NCI-H82 (cell line): ENCODE measurements around the gene TTC19.
"Not testable (repeated sequence)": the region's sequence is repeated elsewhere in the genome, so short reads cannot be mapped to it uniquely, and the experiment has no call there.

Source experiments
- DNase-seq: peaks from one replicate; lab custom pipeline; 2025; lab: John Stamatoyannopoulos, UW

Gene TTC19

DNA sequence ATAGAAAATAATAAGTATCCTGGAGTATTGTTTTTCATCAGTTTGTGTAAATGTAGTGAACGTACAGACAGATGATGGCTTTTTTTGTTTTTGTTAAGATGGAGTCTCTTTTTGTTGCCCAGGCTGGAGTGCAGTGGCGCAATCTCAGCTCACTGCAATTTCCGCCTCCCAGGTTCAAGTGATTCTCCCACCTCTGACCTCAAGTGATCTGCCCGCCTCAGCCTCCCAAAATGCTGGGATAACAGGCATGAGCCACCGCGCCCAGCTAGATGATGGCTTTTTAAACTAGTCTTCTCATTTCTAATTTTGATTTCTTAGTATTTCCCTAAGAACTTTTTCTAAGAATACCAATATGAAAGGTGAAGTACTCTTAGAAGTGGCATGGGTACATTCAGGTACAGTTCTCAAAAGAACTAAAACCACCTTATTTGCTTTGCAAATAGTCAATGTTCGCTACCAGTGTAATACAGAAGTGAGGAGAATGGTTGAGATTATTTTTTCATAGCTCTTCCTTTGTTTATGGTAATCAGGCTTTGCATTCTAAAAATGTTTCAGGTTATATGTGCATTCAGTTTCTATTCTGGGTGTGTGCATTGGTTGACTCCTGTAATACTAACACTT lies 34.2 kb downstream of the TTC19 start:
- no peak for DNase-seq

DNA sequence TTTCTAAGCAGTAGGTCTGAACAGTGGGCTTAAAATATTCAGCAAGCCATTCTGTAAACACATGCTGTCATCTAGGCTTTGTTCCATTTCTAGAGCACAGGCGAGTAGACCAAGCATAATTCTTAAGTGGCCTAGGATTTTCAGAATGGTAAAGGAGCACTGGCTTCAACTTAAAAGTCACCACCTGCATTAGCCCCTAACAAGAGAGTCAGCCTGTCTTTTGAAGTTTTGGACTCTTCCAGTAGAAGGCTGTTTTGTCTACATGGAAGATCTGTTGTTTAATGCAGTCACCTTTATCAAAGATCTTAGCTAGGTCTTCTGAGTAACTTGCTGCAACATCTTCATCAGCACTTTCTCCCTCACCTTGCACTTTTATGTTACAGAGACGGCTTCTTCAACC lies 36.6 kb downstream of the TTC19 start:
- DNase-seq: no peak

DNA sequence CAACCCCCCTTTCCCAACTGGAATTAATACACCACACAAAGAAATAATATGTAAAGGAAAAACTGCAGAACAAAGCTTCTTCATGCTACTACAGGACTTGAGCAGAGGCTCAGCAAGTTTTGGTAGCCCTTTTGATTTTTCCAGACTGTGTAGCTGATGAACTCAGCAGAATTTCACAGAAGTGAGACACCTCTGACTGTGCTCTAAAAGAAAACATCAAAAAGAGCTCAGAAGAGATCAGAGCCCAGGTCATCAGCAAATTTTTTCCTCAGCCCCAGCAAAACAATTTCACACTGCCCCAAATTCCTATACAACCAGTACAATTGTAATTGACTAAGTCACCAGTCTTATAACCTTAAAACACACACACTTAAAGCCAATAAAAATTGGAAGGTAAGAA lies 38.0 kb downstream of the TTC19 start:
- no peak for DNase-seq

DNA sequence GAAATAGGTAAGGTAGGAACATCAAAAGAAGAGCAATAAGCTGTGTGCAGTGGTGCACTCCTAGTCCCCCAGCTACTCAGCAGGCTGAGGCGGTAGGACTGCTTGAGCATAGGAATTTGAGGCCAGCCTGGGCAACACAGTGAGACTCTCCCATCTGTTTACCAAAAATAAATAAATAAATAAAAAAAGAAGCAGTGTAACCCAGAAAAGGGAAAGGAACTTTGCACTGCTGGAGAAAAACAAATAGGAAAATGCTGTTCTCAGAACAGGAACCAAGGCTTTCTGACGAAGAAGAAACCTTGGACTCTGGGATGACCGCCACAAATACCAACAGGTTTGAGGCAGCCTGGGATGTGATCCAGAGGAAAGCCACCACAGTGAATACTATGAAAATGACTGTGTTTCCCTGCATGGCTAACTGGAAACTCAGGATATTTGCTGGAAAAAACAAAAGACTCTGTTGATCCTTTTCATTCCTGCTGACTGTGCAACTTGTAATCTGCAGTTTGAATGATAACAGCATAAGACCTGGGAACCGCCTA lies 41.2 kb downstream of the TTC19 start:
- DNase-seq: no peak

DNA sequence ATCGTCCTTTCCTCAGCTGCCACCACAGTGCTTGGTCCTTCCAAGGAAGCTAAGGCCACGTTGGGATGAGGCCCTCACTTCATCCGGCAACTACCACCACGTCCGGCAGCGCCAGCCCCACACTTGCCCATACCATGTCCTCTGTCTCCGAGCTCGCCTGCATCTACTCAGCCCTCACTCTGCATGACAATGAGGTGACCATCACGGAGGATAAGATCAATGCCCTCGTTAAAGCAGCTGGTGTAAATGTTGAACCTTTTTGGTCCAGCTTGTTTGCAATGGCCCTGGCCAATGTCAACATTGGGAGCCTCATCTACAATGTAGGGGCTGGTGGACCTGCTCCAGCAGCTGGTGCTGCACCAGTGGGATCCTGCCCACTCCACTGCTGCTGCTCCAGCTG lies 44.9 kb downstream of the TTC19 start:
- DNase-seq: no peak

DNA sequence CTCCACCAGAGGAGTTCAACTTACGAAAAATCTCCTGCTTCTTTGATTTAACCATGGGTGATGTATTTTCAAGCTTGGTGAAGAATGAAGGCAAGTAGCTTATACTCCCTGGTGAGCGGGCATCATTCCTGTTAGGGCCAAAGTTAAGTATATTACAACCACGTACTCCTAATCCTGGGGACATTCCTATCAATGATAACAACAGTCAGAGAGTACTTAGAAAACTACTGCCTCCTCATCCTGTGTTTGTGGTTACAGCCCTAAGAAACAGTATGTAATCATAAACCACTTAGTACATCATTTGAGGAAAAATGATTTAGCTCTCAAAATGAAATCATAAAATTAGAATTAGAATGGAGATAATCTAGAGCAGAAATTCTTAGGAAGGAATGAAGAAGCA lies 47.3 kb downstream of the TTC19 start:
- no peak for DNase-seq

DNA sequence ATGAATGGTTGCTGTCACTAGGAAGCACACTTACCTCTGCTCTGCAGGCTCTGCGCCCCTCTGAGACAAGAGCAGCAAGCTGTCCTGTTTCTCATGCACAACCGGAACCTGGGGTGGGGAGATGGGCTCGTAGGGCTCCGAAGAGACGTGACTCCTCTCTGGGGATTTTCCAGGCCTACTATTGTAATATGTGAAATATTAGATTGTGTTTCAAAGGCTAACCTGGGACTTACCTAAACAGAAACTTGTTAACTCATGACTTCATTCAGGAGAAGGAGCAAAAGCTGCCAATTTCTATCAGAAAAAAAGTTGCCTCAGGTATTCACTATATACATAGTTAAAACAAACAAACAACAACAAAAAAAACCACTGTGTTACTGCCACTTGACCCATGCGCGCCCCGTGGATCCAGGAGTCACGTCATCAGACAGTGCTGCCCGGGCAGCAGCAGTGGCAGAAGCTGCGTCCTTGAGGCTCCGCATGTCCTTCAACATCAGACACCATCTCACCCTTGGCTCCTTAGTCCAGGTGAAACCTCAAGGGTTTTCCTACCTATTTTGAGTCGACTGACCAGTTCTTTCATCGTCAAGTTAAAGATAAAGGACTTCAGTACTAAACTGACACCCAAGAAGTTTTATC lies 49.3 kb downstream of the TTC19 start:
- DNase-seq: no peak

DNA sequence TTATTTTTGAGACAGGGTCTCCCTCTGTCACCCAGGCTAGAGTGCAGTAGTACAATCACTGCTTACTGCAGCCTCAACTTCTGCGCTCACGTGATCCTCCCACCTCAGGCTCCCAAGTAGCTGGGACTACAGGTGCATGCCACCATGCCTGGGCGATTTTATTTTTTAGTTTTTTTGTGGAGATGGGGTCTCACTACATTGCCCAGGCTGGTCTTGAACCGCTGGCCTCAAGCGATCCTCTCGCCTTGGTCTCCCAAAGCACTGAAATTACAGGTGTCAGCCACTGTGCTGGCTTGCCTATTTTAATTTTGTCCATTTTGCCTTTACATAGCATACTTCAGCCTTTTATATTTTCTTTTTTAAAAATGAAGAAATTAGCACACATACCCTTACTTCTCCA lies 51.2 kb downstream of the TTC19 start:
- DNase-seq: no peak

DNA sequence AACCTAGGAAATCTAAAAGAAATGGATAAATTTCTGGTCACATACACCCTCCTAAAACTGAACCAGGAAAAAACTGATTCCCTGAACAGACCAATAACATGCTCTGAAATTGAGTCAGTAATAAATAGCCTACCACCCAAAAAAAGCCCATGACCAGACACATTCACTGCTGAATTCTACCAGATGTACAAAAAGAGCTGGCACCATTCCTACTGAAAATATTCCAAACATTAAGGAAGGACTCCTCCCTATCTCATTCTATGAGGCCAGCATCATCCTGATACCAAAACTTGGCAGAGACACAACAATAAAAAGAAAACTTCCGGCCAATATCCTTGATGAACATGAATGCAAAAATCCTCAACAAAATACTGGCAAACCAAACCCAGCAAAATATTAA lies 52.9 kb downstream of the TTC19 start:
- DNase-seq: no peak

DNA sequence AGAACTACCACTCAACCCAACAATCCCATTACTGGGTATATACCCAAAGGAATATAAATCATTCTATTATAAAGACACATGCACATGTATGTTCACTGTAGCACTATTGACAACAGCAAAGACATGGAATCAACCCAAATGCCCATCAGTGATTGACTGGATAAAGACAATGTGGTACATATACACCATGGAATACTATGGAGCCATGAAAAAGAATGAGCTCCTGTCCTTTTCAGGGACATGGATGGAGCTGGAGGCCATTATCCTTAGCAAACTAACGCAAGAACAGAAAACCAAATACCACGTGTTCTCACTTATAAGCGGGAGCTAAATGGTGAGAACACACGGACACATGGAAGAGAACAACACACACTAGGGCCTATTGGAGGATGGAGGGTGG lies 55.5 kb downstream of the TTC19 start:
- not testable (repeated sequence) for DNase-seq

DNA sequence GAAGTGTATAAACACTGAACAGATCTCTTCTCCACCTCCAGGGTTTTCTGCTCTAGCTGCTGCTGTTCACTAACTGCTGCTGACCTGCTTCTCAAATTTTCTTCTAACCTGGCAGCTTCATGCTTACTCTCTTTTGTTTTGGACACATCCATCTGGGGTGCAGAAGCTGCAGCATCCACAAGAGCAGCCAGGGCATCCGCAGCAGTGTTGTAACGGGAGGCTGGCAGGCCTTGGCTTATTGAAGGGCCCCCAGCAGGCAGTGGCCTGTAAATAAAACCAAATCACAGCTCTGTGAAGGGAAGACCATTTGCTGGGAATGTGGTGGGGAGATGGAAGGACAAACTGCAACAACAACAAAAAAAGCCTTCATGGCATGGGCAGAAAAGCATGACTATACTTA lies 62.0 kb downstream of the TTC19 start:
- no peak for DNase-seq

DNA sequence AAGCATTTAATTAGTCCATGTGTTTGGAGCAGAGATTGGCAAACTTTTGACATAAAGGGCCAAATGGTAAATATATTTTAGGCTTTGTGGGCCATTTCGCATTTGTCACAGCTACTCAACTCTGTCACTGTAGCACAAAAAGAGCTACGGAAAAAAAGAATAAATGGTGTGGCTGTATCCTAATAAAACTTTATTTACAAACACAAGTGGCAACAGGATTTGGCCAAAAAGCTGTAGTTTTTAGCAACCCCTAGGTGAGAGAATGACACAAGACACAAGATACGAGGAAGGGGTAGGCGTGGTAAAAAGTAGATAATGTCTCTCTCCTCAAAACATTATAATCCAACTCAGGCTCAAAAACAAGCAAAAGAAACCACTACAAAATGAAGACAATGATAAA lies 66.5 kb downstream of the TTC19 start:
- DNase-seq: no peak

DNA sequence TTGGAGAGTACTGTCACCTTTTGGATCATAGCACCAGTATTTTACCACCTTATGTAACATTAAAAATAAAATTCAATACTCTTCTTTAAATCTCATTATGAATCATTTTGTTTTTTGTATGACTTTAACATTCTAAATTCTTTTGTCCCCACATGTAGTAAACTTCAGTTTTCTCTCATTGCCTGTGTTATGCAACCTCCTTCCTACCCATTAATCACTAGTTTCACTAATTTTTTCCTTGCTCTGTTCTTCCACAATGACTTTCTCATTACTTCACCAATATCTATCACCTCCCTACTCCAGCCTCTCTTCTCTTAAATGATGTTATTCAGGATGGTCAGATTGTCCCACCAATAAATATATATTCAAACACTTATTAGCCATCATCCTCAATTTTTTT lies 68.7 kb downstream of the TTC19 start:
- DNase-seq: no peak

DNA sequence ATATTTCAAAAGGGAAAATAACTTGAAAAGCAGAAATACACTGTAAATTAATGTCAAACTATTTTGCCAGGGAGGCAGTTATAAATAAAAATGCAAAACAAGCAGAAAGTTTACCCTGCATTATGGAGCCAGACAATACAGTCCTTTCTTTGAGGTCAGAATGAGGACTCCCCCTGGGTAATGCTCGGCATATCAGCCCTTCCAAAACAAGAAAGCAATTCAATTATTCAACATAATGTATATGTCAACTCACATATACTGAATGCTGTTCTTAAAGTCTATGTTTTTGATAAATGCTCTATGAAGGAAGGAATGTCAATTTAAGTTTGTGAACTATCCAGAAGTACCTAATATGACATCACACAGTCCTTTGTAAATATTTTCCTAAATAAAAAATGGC lies 72.4 kb downstream of the TTC19 start:
- no peak for DNase-seq

DNA sequence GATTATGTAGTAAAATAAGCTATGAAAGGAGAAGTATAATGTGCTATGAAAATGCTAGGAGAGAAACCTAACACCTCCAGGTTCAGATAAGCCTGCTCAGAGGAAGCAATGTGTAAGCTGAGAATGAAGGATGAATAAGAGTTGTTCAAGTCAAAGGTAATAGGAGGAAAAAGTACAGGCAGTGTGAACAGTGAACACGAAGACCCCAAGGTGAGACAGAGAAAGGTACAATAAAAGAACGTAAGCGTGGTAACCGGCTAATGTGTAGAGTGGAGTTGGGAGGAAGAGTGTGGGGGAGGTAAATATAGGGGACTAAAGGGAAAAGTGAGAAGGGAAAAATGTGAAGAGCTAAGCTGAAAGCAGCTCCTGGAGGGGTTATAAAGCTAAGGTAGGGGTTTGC lies 74.2 kb downstream of the TTC19 start:
- DNase-seq: no peak

DNA sequence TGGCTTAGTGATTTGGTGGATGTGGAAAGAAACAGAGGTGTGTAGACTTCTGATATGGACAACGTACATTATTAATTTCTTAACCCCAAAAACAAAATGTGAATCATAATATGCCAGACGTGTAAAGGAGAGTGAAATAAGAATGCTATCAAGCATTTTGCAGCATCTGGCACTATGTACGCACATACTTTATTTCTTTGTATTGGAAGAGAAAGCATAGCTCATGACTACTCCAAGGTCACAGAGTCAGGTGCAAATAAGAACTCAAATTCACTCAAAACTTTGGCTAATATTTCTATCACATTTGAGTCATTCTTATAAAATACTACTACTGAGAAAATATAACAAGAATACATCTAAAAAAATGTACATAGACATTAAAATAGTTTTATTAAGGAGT lies 74.8 kb downstream of the TTC19 start:
- DNase-seq: no peak

DNA sequence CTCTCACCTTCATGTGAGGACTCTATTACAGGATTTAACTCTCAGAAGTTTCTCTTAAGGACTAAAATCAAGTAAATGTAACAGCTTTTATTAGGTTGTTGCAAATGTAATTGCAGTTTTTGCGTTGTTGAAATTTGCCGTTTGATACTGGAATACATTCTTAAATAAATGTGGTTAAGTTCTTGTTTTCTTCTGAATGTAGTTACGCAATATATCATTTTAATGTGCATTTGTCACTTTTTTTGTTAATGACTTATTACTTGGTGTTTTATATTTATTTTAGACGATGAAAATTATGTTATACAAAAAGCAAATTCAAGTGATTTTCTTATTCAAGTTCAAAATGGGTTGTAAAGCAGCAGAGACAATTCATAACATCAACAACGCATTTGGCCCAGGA lies 76.3 kb downstream of the TTC19 start:
- DNase-seq: no peak
